WERI-Rb-1 (cell line): ENCODE results near the gene NOX3.

Experiments
- DNase-seq: peaks from one replicate; pipeline ENCODE4 v3.0.0-alpha.2; 2020
- H3K27ac ChIP-seq: fragments of 250-450 bp; sonication (Bioruptor Pico); 2 replicates; pipeline ENCODE4 v1.5.1; 2020; ENCODE audit warnings: mild to moderate bottlenecking, moderate library complexity
- H3K27me3 ChIP-seq: fragments of 250-450 bp; sonication (Bioruptor Pico); 2 replicates; pipeline ENCODE4 v1.5.1; 2021; ENCODE audit warnings: mild to moderate bottlenecking, low read depth, moderate library complexity; ENCODE audit not compliant: insufficient read depth, severe bottlenecking
- H3K36me3 ChIP-seq: fragments of 250-450 bp; sonication (Bioruptor Pico); 2 replicates; pipeline ENCODE4 v1.5.1; 2020; ENCODE audit warnings: mild to moderate bottlenecking, moderate library complexity
- H3K4me3 ChIP-seq: 2 replicates; pipeline ENCODE4 v1.5.1; 2011; ENCODE audit warnings: low read depth, mild to moderate bottlenecking, control low read depth, low read length
- H3K9me3 ChIP-seq: fragments of 250-450 bp; sonication (Bioruptor Pico); 2 replicates; pipeline ENCODE4 v1.5.1; 2021; ENCODE audit warnings: mild to moderate bottlenecking, moderate library complexity; ENCODE audit not compliant: severe bottlenecking
- CTCF ChIP-seq: IDR thresholded peaks from 2 replicates; pipeline ENCODE4 v1.5.1; 2011; ENCODE audit warnings: low read depth, mild to moderate bottlenecking, control low read depth, inconsistent platforms, low read length

Gene NOX3

GRCh38 chr6:155378276-155378675 lies 77.4 kb downstream of the NOX3 start:
- H3K4me3 ChIP-seq: no peak overlapping the region
- H3K36me3 ChIP-seq: no peaks in the 10 kb centered on the region
- H3K27me3 ChIP-seq: no peaks in the 10 kb centered on the region
- H3K27ac ChIP-seq: no peak overlapping the region
- DNase-seq: no peak
- TF ChIP-seq CTCF: no peak
- no peaks in the 10 kb centered on the region for H3K9me3 ChIP-seq

- Histone ChIP-seq H3K4me3 (no peak overlapping the region), H3K9me3 (no peaks in the 10 kb centered on the region), H3K36me3 (no peaks in the 10 kb centered on the region), H3K27ac (no peak overlapping the region), H3K27me3 (no peaks in the 10 kb centered on the region)
- no peak for DNase-seq
- TF ChIP-seq CTCF: no peak
These were observed 78.6 kb downstream of the NOX3 start for GRCh38 chr6:155377061-155377460.

- H3K36me3 ChIP-seq: no peaks in the 10 kb centered on the region
- H3K4me3 ChIP-seq: no peak overlapping the region
- DNase-seq: no peak
- TF ChIP-seq CTCF: no peak
- no peaks in the 10 kb centered on the region for H3K9me3 ChIP-seq
- no peaks in the 10 kb centered on the region for H3K27me3 ChIP-seq
- H3K27ac ChIP-seq: no peak overlapping the region
These were observed 79.8 kb downstream of the NOX3 start for GRCh38 chr6:155375801-155376200.

- Histone ChIP-seq H3K9me3 (no peaks in the 10 kb centered on the region), H3K27me3 (no peaks in the 10 kb centered on the region), H3K27ac (no peak overlapping the region), H3K4me3 (no peak overlapping the region), H3K36me3 (no peaks in the 10 kb centered on the region)
- no peak for TF ChIP-seq CTCF
- DNase-seq: no peak
These were observed 81.0 kb downstream of the NOX3 start for GRCh38 chr6:155374681-155375080.

GRCh38 chr6:155373276-155373675 lies 82.4 kb downstream of the NOX3 start:
- Histone ChIP-seq H3K36me3 (no peaks in the 10 kb centered on the region), H3K27me3 (no peaks in the 10 kb centered on the region), H3K27ac (no peak overlapping the region), H3K4me3 (no peak overlapping the region), H3K9me3 (no peaks in the 10 kb centered on the region)
- DNase-seq: no peak
- TF ChIP-seq CTCF: no peak

- no peak overlapping the region for H3K4me3 ChIP-seq
- H3K27ac ChIP-seq: no peak overlapping the region
- no peak for TF ChIP-seq CTCF
- DNase-seq: no peak
- H3K27me3 ChIP-seq: no peaks in the 10 kb centered on the region
- no peaks in the 10 kb centered on the region for H3K36me3 ChIP-seq
- H3K9me3 ChIP-seq: no peaks in the 10 kb centered on the region
These were observed 83.4 kb downstream of the NOX3 start for GRCh38 chr6:155372256-155372655.
